WERI-Rb-1 (cell line): Measurements from ENCODE around the gene UBQLN4.
A peak's percentile ranks its signal among the peaks of the same experiment; 100 is the strongest.

Source experiments
- DNase-seq: peaks from one replicate; pipeline ENCODE4 v3.0.0-alpha.2; 2020
- H3K27ac ChIP-seq: fragments of 250-450 bp; sonication (Bioruptor Pico); 2 replicates; pipeline ENCODE4 v1.5.1; 2020; ENCODE audit warnings: mild to moderate bottlenecking, moderate library complexity
- H3K27me3 ChIP-seq: fragments of 250-450 bp; sonication (Bioruptor Pico); 2 replicates; pipeline ENCODE4 v1.5.1; 2021; ENCODE audit warnings: mild to moderate bottlenecking, low read depth, moderate library complexity; ENCODE audit not compliant: insufficient read depth, severe bottlenecking
- H3K36me3 ChIP-seq: fragments of 250-450 bp; sonication (Bioruptor Pico); 2 replicates; pipeline ENCODE4 v1.5.1; 2020; ENCODE audit warnings: mild to moderate bottlenecking, moderate library complexity
- H3K4me3 ChIP-seq: 2 replicates; pipeline ENCODE4 v1.5.1; 2011; ENCODE audit warnings: low read depth, mild to moderate bottlenecking, control low read depth, low read length
- H3K9me3 ChIP-seq: fragments of 250-450 bp; sonication (Bioruptor Pico); 2 replicates; pipeline ENCODE4 v1.5.1; 2021; ENCODE audit warnings: mild to moderate bottlenecking, moderate library complexity; ENCODE audit not compliant: severe bottlenecking
- CTCF ChIP-seq: IDR thresholded peaks from 2 replicates; pipeline ENCODE4 v1.5.1; 2011; ENCODE audit warnings: low read depth, mild to moderate bottlenecking, control low read depth, inconsistent platforms, low read length

The UBQLN4 gene

DNA sequence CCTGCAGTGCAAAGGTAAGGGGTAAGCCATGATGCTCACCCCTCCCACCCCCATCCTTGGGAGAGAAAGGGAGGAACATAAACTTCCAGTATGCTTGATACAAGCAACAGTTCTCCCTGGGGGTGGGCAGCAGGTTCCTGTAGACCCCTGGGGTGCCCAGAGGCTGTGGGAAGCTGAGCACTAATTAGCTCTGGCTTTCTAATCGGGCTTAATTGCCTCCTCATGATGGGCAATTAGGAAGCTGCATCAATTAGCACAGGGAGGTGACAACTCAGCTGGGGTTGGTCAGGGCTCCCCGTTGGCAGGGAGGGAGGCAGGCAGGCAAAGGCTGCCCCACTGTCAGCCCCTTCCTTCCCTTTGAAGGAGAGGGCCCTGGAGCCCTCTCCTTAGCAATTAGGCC, 45.2 kb upstream of the UBQLN4 start:
- no peak for DNase-seq
- Histone ChIP-seq H3K27ac (no peak overlapping the region), H3K27me3 (no peaks in the 10 kb centered on the region), H3K9me3 (no peaks in the 10 kb centered on the region), H3K36me3 (peaks cover 26% of the 10 kb centered on the region), H3K4me3 (no peak overlapping the region)
- no peak for TF ChIP-seq CTCF

- DNase-seq, result no peak
- Histone ChIP-seq H3K36me3 (peaks cover 31% of the 10 kb centered on the region), H3K4me3 (no peak overlapping the region), H3K27ac (no peak overlapping the region), H3K9me3 (no peaks in the 10 kb centered on the region), H3K27me3 (no peaks in the 10 kb centered on the region)
- TF ChIP-seq CTCF, result no peak
Measured at GRCh38 chr1:156097499-156098178, 44.0 kb upstream of the UBQLN4 start.

GRCh38 chr1:156096640-156097391, 43.2 kb upstream of the UBQLN4 start:
- Histone ChIP-seq H3K4me3 (no peak overlapping the region), H3K9me3 (no peaks in the 10 kb centered on the region), H3K36me3 (peaks cover 36% of the 10 kb centered on the region), H3K27me3 (no peaks in the 10 kb centered on the region), H3K27ac (no peak overlapping the region)
- DNase-seq, result peak; percentile 96
- peak; percentile 100 for TF ChIP-seq CTCF

DNA sequence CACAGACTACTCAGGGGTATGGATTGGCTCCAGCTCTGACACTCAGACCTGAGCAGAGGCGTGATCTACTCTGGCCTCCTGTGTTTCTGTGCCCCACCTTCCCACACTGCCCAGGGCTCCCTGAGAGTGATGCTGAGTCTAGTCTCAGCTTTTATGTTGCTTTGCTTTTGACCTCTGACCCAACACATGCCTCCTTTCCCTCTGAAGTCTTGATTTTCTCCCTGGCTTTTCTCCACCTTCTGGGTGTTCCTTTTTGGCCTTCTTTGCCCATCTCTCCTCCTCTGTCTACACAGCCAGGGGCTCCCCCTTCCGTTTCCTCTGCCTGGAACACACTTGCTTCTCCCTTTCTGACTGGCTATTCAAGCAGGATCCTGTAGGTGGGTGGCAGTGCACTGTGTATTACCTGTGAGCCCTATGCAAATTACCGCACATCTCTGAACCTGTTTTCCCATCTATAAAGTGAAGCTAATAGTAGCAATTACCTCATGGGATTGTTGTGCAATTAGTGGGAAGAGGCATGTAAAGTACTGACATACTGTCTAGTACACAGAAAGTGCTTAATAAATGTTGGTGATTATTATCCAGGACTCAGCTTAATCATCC, 42.4 kb upstream of the UBQLN4 start:
- Histone ChIP-seq H3K27ac (no peak overlapping the region), H3K9me3 (no peaks in the 10 kb centered on the region), H3K36me3 (peaks cover 44% of the 10 kb centered on the region), H3K4me3 (no peak overlapping the region), H3K27me3 (no peaks in the 10 kb centered on the region)
- no peak for TF ChIP-seq CTCF
- no peak for DNase-seq

- no peak for TF ChIP-seq CTCF
- Histone ChIP-seq H3K36me3 (peaks cover 62% of the 10 kb centered on the region), H3K4me3 (no peak overlapping the region), H3K27ac (no peak overlapping the region), H3K27me3 (no peaks in the 10 kb centered on the region), H3K9me3 (no peaks in the 10 kb centered on the region)
- no peak for DNase-seq
Measured at GRCh38 chr1:156091610-156092009, 38.0 kb upstream of the UBQLN4 start.
